ENCODE results near the gene GLS. TPM values are rescaled to one million over a fixed set of nuclear protein-coding genes. Genes with fewer than 3 reads are reported as not detected.
"Not testable (repeated sequence)": the region's sequence is repeated elsewhere in the genome, so short reads cannot be mapped to it uniquely, and the experiment has no call there.

GLS gene
- total RNA-seq, 2 experiments from 2014 or later = 209 to 210 TPM

- H3K9me3 Mint-ChIP-seq = no peaks in the 10 kb centered on the region
- H3K36me3 Mint-ChIP-seq = peaks cover 79% of the 10 kb centered on the region
- intact Hi-C loops (cut with micrococcal nuclease) = no loop called here
- no peaks in the 10 kb centered on the region for H3K27me3 Mint-ChIP-seq
- no peak for DNase-seq
- ChIA-PET CTCF (interaction anchor here (2.9 kb wide), 1 partner anchor 10 kb away, joined by 7 read pairs; no protein-coding TSS in a partner anchor), POLR2A (no interaction called here)
- no peak overlapping the region for H3K4me3 Mint-ChIP-seq
- H3K4me1 Mint-ChIP-seq (ENCODE audit: low read depth) = peaks cover 30% of the 10 kb centered on the region
- H3K27ac Mint-ChIP-seq = no peak overlapping the region
Observed at GRCh38 chr2:190987116-190987515, 106.5 kb downstream of the GLS start.

GRCh38 chr2:190987938-190988337 lies 107.3 kb downstream of the GLS start:
- no peaks in the 10 kb centered on the region for H3K27me3 Mint-ChIP-seq
- H3K4me1 Mint-ChIP-seq (ENCODE audit: low read depth) = peaks cover 23% of the 10 kb centered on the region
- H3K4me3 Mint-ChIP-seq = no peak overlapping the region
- no peak for DNase-seq
- intact Hi-C loops (cut with micrococcal nuclease) = no loop called here
- H3K36me3 Mint-ChIP-seq = peaks cover 75% of the 10 kb centered on the region
- ChIA-PET POLR2A (no interaction called here), CTCF (interaction anchor here (0.7 to 2.9 kb wide), 4 partner anchors 9 to 110 kb away, joined by 3 to 7 read pairs (median 4); no protein-coding TSS in a partner anchor)
- H3K9me3 Mint-ChIP-seq = no peaks in the 10 kb centered on the region
- peak overlapping the region; percentile 45 for H3K27ac Mint-ChIP-seq

- POLR2A ChIA-PET = interaction anchor here (1.3 kb wide), 1 partner anchor 19 kb away, joined by 4 read pairs; no protein-coding TSS in a partner anchor
- peaks cover 24% of the 10 kb centered on the region for H3K4me1 Mint-ChIP-seq (ENCODE audit: low read depth)
Observed at GRCh38 chr2:190988910-190989309, 108.3 kb downstream of the GLS start.

GRCh38 chr2:190990132-190990531 lies 109.5 kb downstream of the GLS start:
- CTCF ChIA-PET = interaction anchor here (0.6 to 1.4 kb wide), 4 partner anchors 26 to 451 kb away, joined by 3 to 4 read pairs (median 4); no protein-coding TSS in a partner anchor
- no peak for DNase-seq
- H3K9me3 Mint-ChIP-seq = peaks cover 3% of the 10 kb centered on the region
- H3K4me3 Mint-ChIP-seq = no peak overlapping the region
- no peaks in the 10 kb centered on the region for H3K27me3 Mint-ChIP-seq
- H3K27ac Mint-ChIP-seq = peak overlapping the region; percentile 42
- POLR2A ChIA-PET = no interaction called here
- peaks cover 76% of the 10 kb centered on the region for H3K36me3 Mint-ChIP-seq
- intact Hi-C loops (cut with micrococcal nuclease) = no loop called here
- peaks cover 22% of the 10 kb centered on the region for H3K4me1 Mint-ChIP-seq (ENCODE audit: low read depth)

More at GRCh38 chr2:190988910-190989309, 108.3 kb downstream of the GLS start:
- CTCF ChIA-PET = interaction anchor here (1.1 to 2.9 kb wide), 4 partner anchors 8 to 138 kb away, joined by 3 to 7 read pairs (median 4); no protein-coding TSS in a partner anchor
- Mint-ChIP-seq H3K4me3 (no peak overlapping the region), H3K27ac (no peak overlapping the region), H3K27me3 (no peaks in the 10 kb centered on the region), H3K9me3 (no peaks in the 10 kb centered on the region), H3K36me3 (peaks cover 78% of the 10 kb centered on the region)
- no peak for DNase-seq
- intact Hi-C loops (cut with micrococcal nuclease) = no loop called here

- Mint-ChIP-seq H3K27ac (peak overlapping the region; percentile 38), H3K36me3 (peaks cover 81% of the 10 kb centered on the region), H3K4me3 (no peak overlapping the region), H3K9me3 (peaks cover 14% of the 10 kb centered on the region), H3K4me1 (ENCODE audit: low read depth) (peaks cover 31% of the 10 kb centered on the region), H3K27me3 (no peaks in the 10 kb centered on the region)
- CTCF ChIA-PET = no interaction called here
- POLR2A ChIA-PET = no interaction called here
- intact Hi-C loops (cut with micrococcal nuclease) = no loop called here
- no peak for DNase-seq
Observed at GRCh38 chr2:190993292-190993643, 112.6 kb downstream of the GLS start.

- CTCF ChIA-PET = no interaction called here
Observed at GRCh38 chr2:190994148-190994547, 113.5 kb downstream of the GLS start.

GRCh38 chr2:190995315-190995714 lies 114.7 kb downstream of the GLS start:
- DNase-seq, POLR2A ChIA-PET, H3K27me3 Mint-ChIP-seq, H3K4me3 Mint-ChIP-seq: not testable (repeated sequence)
- intact Hi-C loops (cut with micrococcal nuclease) = loop anchor here (5.0 kb wide), 1 partner anchor 37 kb away; no protein-coding TSS in a partner anchor
- H3K4me1 Mint-ChIP-seq (ENCODE audit: low read depth) = peaks cover 45% of the 10 kb centered on the region
- H3K36me3 Mint-ChIP-seq = peaks cover 82% of the 10 kb centered on the region
- peaks cover 14% of the 10 kb centered on the region for H3K9me3 Mint-ChIP-seq
- H3K27ac Mint-ChIP-seq = peak overlapping the region; percentile 86
- CTCF ChIA-PET = interaction anchor here (1.8 kb wide), 1 partner anchor 19 kb away, joined by 4 read pairs; the partner anchor contains the start of gene STAT1

More at GRCh38 chr2:190994148-190994547, 113.5 kb downstream of the GLS start:
- Mint-ChIP-seq H3K36me3 (peaks cover 80% of the 10 kb centered on the region), H3K27ac (peak overlapping the region; percentile 38), H3K27me3 (no peaks in the 10 kb centered on the region), H3K4me1 (ENCODE audit: low read depth) (peaks cover 35% of the 10 kb centered on the region), H3K4me3 (no peak overlapping the region), H3K9me3 (peaks cover 14% of the 10 kb centered on the region)
- DNase-seq = no peak
- intact Hi-C loops (cut with micrococcal nuclease) = no loop called here
- POLR2A ChIA-PET = no interaction called here

GRCh38 chr2:190996338-190996946 lies 115.8 kb downstream of the GLS start:
- Mint-ChIP-seq H3K36me3 (peaks cover 85% of the 10 kb centered on the region), H3K4me3 (no peak overlapping the region), H3K27ac (peak overlapping the region; percentile 86), H3K9me3 (peaks cover 14% of the 10 kb centered on the region), H3K27me3 (no peaks in the 10 kb centered on the region), H3K4me1 (ENCODE audit: low read depth) (peaks cover 52% of the 10 kb centered on the region)
- POLR2A ChIA-PET = interaction anchor here (1.2 kb wide), 1 partner anchor 16 kb away, joined by 4 read pairs; no protein-coding TSS in a partner anchor
- DNase-seq = no peak
- intact Hi-C loops (cut with micrococcal nuclease) = loop anchor here (5.0 kb wide), 1 partner anchor 36 kb away; no protein-coding TSS in a partner anchor
- CTCF ChIA-PET = interaction anchor here (0.6 to 1.8 kb wide), 5 partner anchors 9 to 24 kb away, joined by 3 to 7 read pairs (median 3); partner anchors contain the start of gene STAT1

GRCh38 chr2:190996947-190997346 lies 116.3 kb downstream of the GLS start:
- intact Hi-C loops (cut with micrococcal nuclease) = loop anchor here (5.0 kb wide), 1 partner anchor 35 kb away; no protein-coding TSS in a partner anchor
- Mint-ChIP-seq H3K27ac (peak overlapping the region; percentile 86), H3K4me3 (no peak overlapping the region), H3K4me1 (ENCODE audit: low read depth) (peaks cover 55% of the 10 kb centered on the region), H3K36me3 (peaks cover 90% of the 10 kb centered on the region), H3K27me3 (no peaks in the 10 kb centered on the region), H3K9me3 (peaks cover 14% of the 10 kb centered on the region)
- ChIA-PET CTCF (interaction anchor here (1.1 to 1.8 kb wide), 4 partner anchors 9 to 25 kb away, joined by 3 to 7 read pairs (median 4); partner anchors contain the start of gene STAT1), POLR2A (interaction anchor here (1.2 to 1.5 kb wide), 2 partner anchors 16 to 24 kb away, joined by 3 to 4 read pairs; no protein-coding TSS in a partner anchor)
- DNase-seq = no peak

- Mint-ChIP-seq H3K4me3 (no peak overlapping the region), H3K36me3 (peaks cover 90% of the 10 kb centered on the region)
- POLR2A ChIA-PET = interaction anchor here (1.2 to 1.5 kb wide), 2 partner anchors 15 to 23 kb away, joined by 3 to 4 read pairs; no protein-coding TSS in a partner anchor
Observed at GRCh38 chr2:190997526-190998113, 117.0 kb downstream of the GLS start.

GRCh38 chr2:190999058-190999457 lies 118.4 kb downstream of the GLS start:
- ChIA-PET CTCF (no interaction called here), POLR2A (interaction anchor here (0.6 kb wide), 1 partner anchor 21 kb away, joined by 3 read pairs; no protein-coding TSS in a partner anchor)
- intact Hi-C loops (cut with micrococcal nuclease) = loop anchor here (5.0 kb wide), 1 partner anchor 33 kb away; no protein-coding TSS in a partner anchor
- no peak overlapping the region for H3K4me3 Mint-ChIP-seq
- H3K27ac Mint-ChIP-seq = peak overlapping the region; percentile 38
- H3K9me3 Mint-ChIP-seq = peaks cover 23% of the 10 kb centered on the region
- peaks cover 70% of the 10 kb centered on the region for H3K4me1 Mint-ChIP-seq (ENCODE audit: low read depth)
- H3K36me3 Mint-ChIP-seq = peaks cover 93% of the 10 kb centered on the region
- DNase-seq = no peak
- H3K27me3 Mint-ChIP-seq = no peaks in the 10 kb centered on the region

More at GRCh38 chr2:190997526-190998113, 117.0 kb downstream of the GLS start:
- Mint-ChIP-seq H3K27ac (peak overlapping the region; percentile 86), H3K27me3 (no peaks in the 10 kb centered on the region), H3K4me1 (ENCODE audit: low read depth) (peaks cover 62% of the 10 kb centered on the region), H3K9me3 (peaks cover 14% of the 10 kb centered on the region)
- CTCF ChIA-PET = interaction anchor here (0.7 to 1.6 kb wide), 2 partner anchors 10 to 30 kb away, joined by 3 to 7 read pairs; no protein-coding TSS in a partner anchor
- intact Hi-C loops (cut with micrococcal nuclease) = loop anchor here (5.0 kb wide), 1 partner anchor 35 kb away; no protein-coding TSS in a partner anchor
- no peak for DNase-seq

Measured in activated CD4-positive, alpha-beta memory T cell treated with anti-CD3 and anti-CD28 coated beads for 36 hours (primary cell).